ENCODE data around the gene RAPGEF1. TPM values are rescaled to one million over a fixed set of nuclear protein-coding genes. Genes with fewer than 3 reads are reported as not detected.

The RAPGEF1 gene, protein sequence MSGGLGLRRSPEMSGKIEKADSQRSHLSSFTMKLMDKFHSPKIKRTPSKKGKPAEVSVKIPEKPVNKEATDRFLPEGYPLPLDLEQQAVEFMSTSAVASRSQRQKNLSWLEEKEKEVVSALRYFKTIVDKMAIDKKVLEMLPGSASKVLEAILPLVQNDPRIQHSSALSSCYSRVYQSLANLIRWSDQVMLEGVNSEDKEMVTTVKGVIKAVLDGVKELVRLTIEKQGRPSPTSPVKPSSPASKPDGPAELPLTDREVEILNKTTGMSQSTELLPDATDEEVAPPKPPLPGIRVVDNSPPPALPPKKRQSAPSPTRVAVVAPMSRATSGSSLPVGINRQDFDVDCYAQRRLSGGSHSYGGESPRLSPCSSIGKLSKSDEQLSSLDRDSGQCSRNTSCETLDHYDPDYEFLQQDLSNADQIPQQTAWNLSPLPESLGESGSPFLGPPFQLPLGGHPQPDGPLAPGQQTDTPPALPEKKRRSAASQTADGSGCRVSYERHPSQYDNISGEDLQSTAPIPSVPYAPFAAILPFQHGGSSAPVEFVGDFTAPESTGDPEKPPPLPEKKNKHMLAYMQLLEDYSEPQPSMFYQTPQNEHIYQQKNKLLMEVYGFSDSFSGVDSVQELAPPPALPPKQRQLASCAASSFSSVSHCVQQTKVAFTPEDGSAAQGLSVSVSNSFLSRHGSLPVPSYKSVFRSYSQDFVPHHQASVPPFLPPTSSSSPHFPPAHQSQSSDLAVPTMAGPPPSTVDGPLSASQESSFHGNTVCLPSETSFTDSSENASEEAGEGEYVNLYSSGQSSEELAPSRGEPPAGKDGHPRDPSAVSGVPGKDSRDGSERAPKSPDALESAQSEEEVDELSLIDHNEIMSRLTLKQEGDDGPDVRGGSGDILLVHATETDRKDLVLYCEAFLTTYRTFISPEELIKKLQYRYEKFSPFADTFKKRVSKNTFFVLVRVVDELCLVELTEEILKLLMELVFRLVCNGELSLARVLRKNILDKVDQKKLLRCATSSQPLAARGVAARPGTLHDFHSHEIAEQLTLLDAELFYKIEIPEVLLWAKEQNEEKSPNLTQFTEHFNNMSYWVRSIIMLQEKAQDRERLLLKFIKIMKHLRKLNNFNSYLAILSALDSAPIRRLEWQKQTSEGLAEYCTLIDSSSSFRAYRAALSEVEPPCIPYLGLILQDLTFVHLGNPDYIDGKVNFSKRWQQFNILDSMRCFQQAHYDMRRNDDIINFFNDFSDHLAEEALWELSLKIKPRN (N-terminal part only)
- total RNA-seq (2022; extraction: Qiagen RNA extraction) = 39.7 to 46.4 TPM (median 44.8 TPM) in 5 replicates

GRCh38 chr9:131739959-131740648, at the start of gene RAPGEF1:
Gene RAPGEF1, minus strand, starts transcription at chr9:131740076. Its CDS starts 246 bp downstream, at chr9:131739830.

DNA sequence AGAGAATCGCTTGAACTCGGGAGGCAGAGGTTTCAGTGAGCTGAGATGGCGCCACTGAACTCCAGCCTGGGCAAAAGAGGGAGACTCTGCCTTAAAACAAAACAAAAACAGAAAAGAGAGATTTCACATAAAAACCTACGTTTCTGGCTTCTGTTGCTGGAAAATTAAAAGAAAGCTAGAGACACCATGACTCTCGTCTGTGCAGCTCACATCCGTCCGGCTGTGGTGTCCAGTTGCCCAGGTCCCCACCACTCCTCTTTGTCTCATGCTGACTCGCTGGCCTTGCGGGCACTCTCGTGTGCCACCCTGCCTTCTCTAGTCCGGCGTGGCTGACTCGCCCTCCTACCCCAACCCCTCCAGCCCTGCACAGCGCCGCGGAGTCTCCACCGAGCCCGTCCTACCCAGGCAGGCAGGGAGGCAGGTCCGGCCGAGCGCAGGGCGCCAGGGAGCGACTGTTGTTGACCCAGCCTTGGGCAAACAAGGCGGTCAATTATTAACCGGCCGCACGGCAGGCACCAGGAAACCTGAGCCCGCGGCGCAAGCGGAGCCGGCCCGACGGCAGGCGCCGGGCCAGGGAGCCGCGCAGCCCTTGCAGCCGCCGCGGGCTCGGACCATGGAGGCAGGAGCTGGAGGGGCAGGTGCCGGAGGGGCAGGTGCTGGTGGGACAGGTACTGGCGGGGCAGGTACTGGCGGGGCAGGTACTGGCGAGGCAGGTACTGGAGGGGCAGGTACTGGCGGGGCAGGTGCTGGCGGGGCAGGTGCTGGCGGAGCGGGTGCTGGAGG, 194.7 kb downstream of the RAPGEF1 start, which contains the start of gene PRRT1B:
TSS of gene PRRT1B (plus strand) at position 521 of the 783 bp plus-strand sequence. CDS start at position 614, 93 bp downstream.

GRCh38 chr9:131530920-131531832, 208.7 kb downstream of the RAPGEF1 start, which contains the start of gene UCK1:
Gene UCK1, minus strand, starts transcription at chr9:131531263. Its CDS starts 89 bp downstream, at chr9:131531174.

Other genes starting within 250 kb of the RAPGEF1 start
- 16.2 to 17.4 TPM (median 16.3 TPM) in 5 replicates for gene POMT1, start 237.2 kb downstream of the RAPGEF1 start, total RNA-seq (2022; extraction: Qiagen RNA extraction)
- gene UCK1, start 208.8 kb downstream of the RAPGEF1 start, total RNA-seq (2022; extraction: Qiagen RNA extraction) = 20.2 to 22.5 TPM (median 21.2 TPM) in 5 replicates
- 0.26 to 0.44 TPM (median 0.30 TPM) in 5 replicates for gene PRRT1B, start 194.6 kb downstream of the RAPGEF1 start, total RNA-seq (2022; extraction: Qiagen RNA extraction)